Anterior cingulate cortex (tissue), 58 donors: Measurements from ENCODE around the gene ADRA1B.
"Not testable (repeated sequence)": the region's sequence is repeated elsewhere in the genome, so short reads cannot be mapped to it uniquely, and the experiment has no call there.

Experiments used
- DNase-seq, 58 donors: peaks; one replicate each; lab custom pipeline; 2025; lab: John Stamatoyannopoulos, UW

Gene ADRA1B

DNA sequence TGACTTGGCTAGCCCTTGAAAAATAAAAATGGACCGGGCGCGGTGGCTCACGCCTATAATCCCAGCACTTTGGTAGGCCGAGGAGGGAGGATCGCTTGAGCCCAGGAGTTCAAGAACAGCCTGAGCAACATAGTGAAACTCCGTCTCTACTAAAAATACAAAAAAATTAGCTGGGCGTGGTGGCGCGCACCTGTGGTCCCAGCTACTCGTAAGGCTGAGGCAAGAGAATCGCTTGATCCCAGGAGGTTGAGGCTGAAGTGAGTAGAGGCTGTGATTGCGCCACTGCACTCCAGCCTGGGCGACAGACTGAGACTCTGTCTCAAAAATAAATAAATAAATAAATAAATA lies 92.2 kb downstream of the ADRA1B start:
- DNase-seq, result peak in 2 of 58 donors; percentile 31 to 44

DNA sequence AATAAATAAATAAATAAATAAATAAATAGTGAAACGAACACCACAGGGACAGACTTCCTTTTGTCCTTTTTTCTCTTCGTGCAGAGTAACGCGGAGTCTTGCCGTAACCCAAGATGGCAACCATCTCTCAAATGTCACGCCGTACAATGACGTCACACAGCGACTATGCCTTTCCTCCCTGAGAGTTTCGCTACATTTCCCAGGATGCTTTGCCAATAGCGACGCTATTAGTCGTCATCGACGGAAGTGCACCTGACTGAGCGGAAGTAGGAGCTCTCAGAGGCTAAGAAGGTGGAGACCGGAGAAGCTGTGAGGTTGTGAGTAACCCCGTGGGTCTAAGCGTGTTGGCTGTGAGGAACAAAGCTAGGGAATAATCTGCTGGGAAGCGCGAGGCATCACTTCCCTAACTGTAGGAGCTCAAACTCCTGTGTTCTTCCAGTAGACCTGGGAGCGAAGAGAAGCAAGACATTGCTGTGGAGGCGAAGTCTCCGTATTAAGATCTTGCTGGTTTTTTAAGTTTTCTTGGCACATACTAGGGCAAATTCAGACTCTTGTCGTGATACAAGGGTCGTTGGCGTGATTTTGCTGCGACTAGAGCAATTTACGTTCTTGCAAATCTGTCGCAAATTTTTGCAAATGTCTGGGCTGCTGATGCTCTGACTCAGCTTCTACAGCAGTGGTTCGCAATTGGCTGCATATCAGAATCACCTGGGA lies 92.8 kb downstream of the ADRA1B start, which contains the start of gene TTC1:
TSS of gene TTC1 (plus strand) at position 263 of the 714 bp plus-strand sequence. CDS start 1,390 bp downstream, outside the sequence.
- peak; percentile 20 to 98 (median 93) for DNase-seq

DNA sequence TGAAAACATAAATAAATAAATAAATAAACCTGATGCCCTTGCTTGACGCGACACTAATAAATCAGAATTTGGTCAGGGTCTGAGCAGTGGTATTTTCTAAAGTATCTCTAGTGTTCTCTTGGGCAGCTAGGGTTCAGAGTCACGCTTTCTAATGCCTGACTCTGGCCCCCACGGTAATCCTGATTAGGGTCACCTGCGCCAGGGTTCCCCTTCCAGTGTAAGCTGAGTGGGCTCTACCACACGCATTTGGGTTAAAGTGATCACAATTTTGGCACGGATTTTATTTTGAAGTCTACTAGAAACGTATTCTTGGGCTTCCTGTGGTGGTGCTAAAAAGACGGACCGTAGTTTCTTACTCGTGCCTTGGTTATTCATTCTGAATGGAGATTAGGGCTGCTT lies 93.3 kb downstream of the ADRA1B start:
- DNase-seq, result peak in 1 of 58 donors; percentile 32

DNA sequence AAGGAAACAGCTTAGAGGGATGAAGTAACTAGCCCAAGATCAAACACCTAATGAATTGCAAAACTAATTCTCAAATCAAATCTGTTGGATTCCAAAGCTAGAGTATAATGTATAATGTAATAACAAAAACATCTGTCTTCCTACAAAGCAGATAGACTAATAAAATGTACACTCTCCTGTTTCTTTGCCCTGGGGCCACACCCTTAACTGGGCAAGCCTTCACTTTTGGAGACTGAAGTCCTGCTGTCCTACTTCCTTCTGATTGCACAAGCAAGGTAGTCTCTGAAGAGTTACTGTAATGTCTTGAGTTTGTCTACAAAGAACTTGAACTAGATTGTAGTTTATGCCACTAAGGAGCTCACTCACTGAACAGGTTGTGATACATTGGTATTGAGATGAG lies 95.2 kb downstream of the ADRA1B start:
- no peak for DNase-seq

DNA sequence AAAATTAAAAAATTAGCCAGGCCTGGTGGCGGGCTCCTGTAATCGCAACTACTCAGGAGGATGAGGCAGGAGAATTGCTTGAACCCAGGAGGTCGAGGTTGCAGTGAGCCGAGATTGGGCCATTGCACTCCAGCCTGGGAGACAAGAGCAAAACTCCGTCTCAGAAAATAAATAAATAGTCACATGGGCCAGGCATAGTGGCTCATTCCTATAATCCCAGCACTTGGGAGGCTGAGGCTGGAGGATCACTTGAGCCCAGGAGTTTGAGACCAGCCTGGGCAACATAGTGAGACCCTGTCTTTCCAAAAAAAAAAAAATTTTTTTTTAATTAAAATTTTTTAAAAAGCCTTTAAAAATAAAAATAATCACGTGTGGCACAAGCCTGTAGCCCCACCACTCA lies 97.9 kb downstream of the ADRA1B start:
- not testable (repeated sequence) for DNase-seq

DNA sequence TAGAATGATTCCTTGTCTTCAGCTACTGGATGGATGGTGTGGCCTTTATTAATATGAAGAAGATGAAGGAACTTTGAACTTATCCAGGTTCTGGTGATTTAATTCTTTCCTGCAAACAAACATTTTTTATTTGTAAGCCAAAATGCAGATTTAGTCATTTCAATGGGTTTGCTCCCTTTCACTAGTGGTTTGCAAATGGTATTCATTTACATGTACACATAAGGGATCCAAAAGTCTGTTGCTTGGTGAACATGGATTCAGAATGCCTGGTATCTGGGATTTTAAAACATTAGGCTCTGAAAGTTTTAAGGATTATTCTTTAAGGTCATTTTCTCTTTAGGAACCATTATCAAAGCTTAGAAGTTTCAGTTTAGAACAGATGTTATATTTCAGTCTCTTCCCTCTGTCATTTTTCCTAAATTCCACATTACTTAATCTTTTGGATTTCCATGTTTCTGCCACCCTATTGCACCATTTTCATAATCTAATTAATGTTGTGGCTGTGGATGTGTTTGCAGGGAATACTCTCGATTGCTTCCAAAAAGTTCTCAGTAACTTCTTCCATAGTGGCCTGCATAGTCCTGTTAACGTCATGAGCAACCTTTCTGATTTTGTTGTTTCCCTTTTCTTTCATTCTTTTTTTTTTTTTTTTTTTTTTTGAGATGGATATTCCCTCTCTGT lies 102.8 kb downstream of the ADRA1B start:
- no peak for DNase-seq

DNA sequence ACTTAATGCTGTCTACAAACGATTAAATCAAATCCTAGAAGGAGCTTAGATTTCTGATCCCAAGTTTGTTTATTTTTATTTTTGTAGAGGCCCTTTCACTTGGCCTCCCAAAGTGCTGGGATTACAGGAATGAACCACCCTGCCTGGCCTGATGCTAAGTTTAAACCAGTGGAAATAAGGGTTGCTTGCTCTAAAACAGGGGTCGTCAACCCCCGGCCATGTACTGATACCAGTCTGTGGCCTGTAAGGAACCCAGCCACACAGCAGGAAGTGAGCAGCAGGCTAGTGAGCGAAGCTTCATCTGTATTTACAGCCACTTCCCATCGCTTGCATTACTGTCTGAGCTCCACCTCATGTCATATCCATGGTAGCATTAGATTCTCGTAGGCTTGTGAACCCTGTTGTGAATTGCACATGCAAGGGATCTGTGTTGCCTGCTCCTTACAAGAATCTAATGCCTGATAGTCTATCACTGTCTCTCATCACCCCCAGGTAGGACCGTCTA lies 104.0 kb downstream of the ADRA1B start:
- DNase-seq, result no peak

DNA sequence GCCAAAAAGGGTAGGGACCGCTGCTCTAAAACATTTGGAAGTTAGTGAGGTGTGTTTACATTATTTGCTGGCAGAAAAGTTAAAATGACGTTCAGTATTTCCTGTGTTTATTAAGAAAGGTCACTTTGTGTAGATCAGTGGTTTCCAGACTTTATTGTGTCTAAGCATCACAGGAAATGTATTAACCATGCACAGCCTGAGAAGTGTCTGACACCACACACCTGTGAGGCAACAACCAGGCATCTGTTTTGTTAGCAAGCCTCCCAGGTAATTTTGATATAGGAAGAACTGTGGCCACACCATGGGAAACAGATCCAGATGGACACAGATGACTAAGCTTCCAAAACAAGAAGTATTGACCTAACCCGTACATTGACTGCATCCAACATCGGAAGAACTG lies 104.7 kb downstream of the ADRA1B start:
- DNase-seq, result no peak

DNA sequence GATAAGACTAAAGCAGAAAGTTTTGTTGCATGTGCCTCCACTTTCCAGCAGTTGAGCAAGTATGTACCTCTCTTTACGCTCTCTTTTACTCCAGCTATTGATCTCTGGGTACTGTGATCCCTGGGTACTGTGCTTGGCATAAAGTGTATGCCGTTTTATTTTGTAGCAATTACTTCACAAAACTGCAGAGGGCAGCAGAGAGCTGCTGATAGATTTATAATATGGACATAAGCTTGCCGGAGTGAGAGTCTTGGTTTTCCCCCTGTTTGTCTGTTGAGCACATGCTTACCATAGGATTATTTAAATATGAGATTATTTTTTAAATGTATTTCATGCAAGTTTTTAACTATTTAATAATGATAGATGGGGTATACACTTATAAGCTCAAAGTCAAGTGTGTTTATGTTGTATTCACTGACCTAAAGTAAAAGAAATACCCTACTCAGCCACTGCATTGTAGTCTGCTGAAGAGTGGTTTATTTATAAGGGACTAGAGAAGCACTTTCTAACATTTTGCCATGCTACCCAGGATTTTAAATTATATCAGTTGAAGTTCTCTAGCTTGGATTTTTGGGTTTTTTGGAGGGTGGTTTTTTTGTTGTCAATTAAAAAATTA lies 105.7 kb downstream of the ADRA1B start:
- peak in 41 of 58 donors; percentile 1 to 74 (median 24) for DNase-seq
